K562 (cell line): ENCODE results near the gene EHD3. TPM values are rescaled to one million over a fixed set of nuclear protein-coding genes. Genes with fewer than 3 reads are reported as not detected.

Experiments used
- ATAC-seq: fragments of 200-7000 bp; cut with Tn5 transposase; 3 replicates; pipeline ENCODE4 v1.9.1; 2020; ENCODE audit warnings: moderate library complexity
- BruUV-seq: library from RNA; stranded (reverse); fragments of 400-500 nt; replicated peaks from 2 replicates; lab custom pipeline; 2021; lab: Mats Ljungman, UMichigan
- CTCF ChIA-PET: fragments of 300-600 bp; formaldehyde crosslinking; extraction: SDS; loops from one replicate; lab custom pipeline; 2021; ENCODE audit warnings: low intra/inter-chr PET ratio; lab: Yijun Ruan, JAX
- POLR2A ChIA-PET: fragments of 300-600, 350-650 bp; sonication (Branson Sonifier 250); formaldehyde crosslinking; extraction: SDS; loops from one replicate; lab custom pipeline; 2021; ENCODE audit warnings: antibody characterized with exemption, inconsistent platforms; lab: Yijun Ruan, JAX
- DNase-seq, 4 experiments: peaks; one replicate each; pipeline versions ENCODE4 v3.0.0 to v3.0.0-alpha.2; 2011 to 2018; ENCODE audit warnings: low spot score in 3 of 4, mixed read lengths in 3 of 4; ENCODE audit errors: extremely low read depth in 1 of 4
- FAIRE-seq: peaks from 2 replicates; lab custom pipeline; 2011; peaks lifted over from hg19 to GRCh38; lab: Jason Lieb, UNC
- H2AFZ ChIP-seq: 2 replicates; pipeline ENCODE4 v1.6.0; 2011; ENCODE audit warnings: low read depth, low read length, control low read depth, inconsistent platforms
- H3K27ac ChIP-seq: fragments of 200-600 bp; 3 replicates; pipeline ENCODE4 v1.8.0; 2011; ENCODE audit warnings: low read depth, mild to moderate bottlenecking, control low read depth, inconsistent platforms, low read length, moderate library complexity, mixed read lengths; ENCODE audit errors: extremely low read depth
- H3K27me3 ChIP-seq, 2 experiments: fragments of 300-600 bp in 1 of 2; 2 replicates in 1 of 2; 3 replicates in 1 of 2; pipeline versions ENCODE4 v1.6.0 to v1.8.0; 2011; ENCODE audit warnings: inconsistent platforms in 2 of 2, low read length in 2 of 2, mild to moderate bottlenecking in 1 of 2, mixed read lengths in 1 of 2, moderate library complexity in 1 of 2; ENCODE audit not compliant: control insufficient read depth in 2 of 2, insufficient read depth in 2 of 2
- H3K36me3 ChIP-seq: fragments of 300-600 bp; 3 replicates; pipeline ENCODE4 v1.8.0; 2011; ENCODE audit warnings: mild to moderate bottlenecking, low read length, inconsistent platforms; ENCODE audit not compliant: control insufficient read depth, insufficient read depth
- H3K4me1 ChIP-seq, 2 experiments: fragments of 200-600 bp in 1 of 2; replicated peaks in 1 of 2; 2 replicates in 1 of 2; 3 replicates in 1 of 2; pipeline versions ENCODE4 v1.5.1 to v1.8.0; 2011; ENCODE audit warnings: inconsistent platforms in 2 of 2, low read length in 2 of 2, mild to moderate bottlenecking in 1 of 2, mixed read lengths in 1 of 2, moderate library complexity in 1 of 2; ENCODE audit not compliant: control insufficient read depth in 2 of 2, insufficient read depth in 2 of 2
- H3K4me2 ChIP-seq: 2 replicates; pipeline ENCODE4 v1.6.1; 2011; ENCODE audit warnings: low read length, control low read depth, inconsistent platforms, mixed read lengths; ENCODE audit not compliant: insufficient read depth
- H3K4me3 ChIP-seq: fragments of 200-600 bp; sonication (generic), shearing (Covaris generic); 2 replicates; pipeline ENCODE4 v1.5.1; 2016; ENCODE audit warnings: control low read depth, inconsistent platforms
- H3K79me2 ChIP-seq: fragments of 200-600 bp; 3 replicates; pipeline ENCODE4 v1.8.0; 2011; ENCODE audit warnings: low read length, inconsistent platforms; ENCODE audit not compliant: control insufficient read depth, insufficient read depth
- H3K9ac ChIP-seq, 2 experiments: 2 replicates each; pipeline versions ENCODE4 v1.6.0 to v1.6.1; 2011; ENCODE audit warnings: low read depth in 2 of 2, low read length in 2 of 2, control low read depth in 1 of 2, inconsistent platforms in 1 of 2, mild to moderate bottlenecking in 1 of 2, mixed read lengths in 1 of 2; ENCODE audit not compliant: insufficient read depth in 1 of 2
- H3K9me1 ChIP-seq: one replicate; pipeline ENCODE4 v1.6.0; 2011; ENCODE audit warnings: inconsistent platforms, mild to moderate bottlenecking, low read length, moderate library complexity; ENCODE audit not compliant: control insufficient read depth, insufficient read depth
- H3K9me3 ChIP-seq: replicated peaks from 2 replicates; pipeline ENCODE4 v1.5.1; 2011; ENCODE audit warnings: low read depth, low read length, inconsistent platforms; ENCODE audit not compliant: control insufficient read depth, insufficient read depth
- H4K20me1 ChIP-seq: replicated peaks from 2 replicates; pipeline ENCODE4 v1.6.1; 2011; ENCODE audit warnings: low read length, inconsistent platforms, mixed read lengths; ENCODE audit not compliant: control insufficient read depth, insufficient read depth
- CC2D1A ChIP-seq: fragments of 450-650 bp; IDR thresholded peaks from 2 replicates; pipeline ENCODE4 v1.6.1; 2017; ENCODE audit warnings: mild to moderate bottlenecking
- KDM2B ChIP-seq: fragments of 250-450 bp; sonication (Bioruptor Pico); IDR thresholded peaks from 2 replicates; pipeline ENCODE4 v1.8.0; 2021; ENCODE audit warnings: mild to moderate bottlenecking, moderate library complexity
- KDM5B ChIP-seq: fragments of 200-600 bp; sonication (generic); IDR thresholded peaks from 2 replicates; pipeline ENCODE4 v1.6.1; 2012; ENCODE audit warnings: low read depth, mild to moderate bottlenecking, moderate library complexity, low read length, control low read depth, inconsistent platforms; ENCODE audit not compliant: insufficient replicate concordance
- MAZ ChIP-seq, 2 experiments: fragments of 450-650 bp in 1 of 2; sonication (generic) in 1 of 2; formaldehyde crosslinking; IDR thresholded peaks in 1 of 2; conservative IDR thresholded peaks in 1 of 2; 2 replicates each; pipeline versions ENCODE4 v1.4.0 to v1.5.0; 2020; ENCODE audit warnings: mild to moderate bottlenecking in 1 of 2, missing genetic modification reagents in 1 of 2
- POLR2AphosphoS5 ChIP-seq: IDR thresholded peaks from 2 replicates; pipeline ENCODE4 v1.6.1; 2011; ENCODE audit warnings: mild to moderate bottlenecking, low read depth, low read length, moderate library complexity; ENCODE audit not compliant: control insufficient read depth, insufficient read depth
- PTTG1 ChIP-seq: fragments of 450-650 bp; IDR thresholded peaks from 2 replicates; pipeline ENCODE4 v1.6.1; 2016; ENCODE audit warnings: low read depth, mild to moderate bottlenecking, missing genetic modification characterization, missing compliant biosample characterization
- RBM14 ChIP-seq: fragments of 200-400 bp; formaldehyde crosslinking; IDR thresholded peaks from 2 replicates; pipeline ENCODE4 v1.6.1; 2018; ENCODE audit warnings: low read depth, mild to moderate bottlenecking, low read length, moderate library complexity, borderline replicate concordance; ENCODE audit not compliant: insufficient read depth
- TCFL5 ChIP-seq: fragments of 250-450 bp; sonication (Bioruptor Pico); conservative IDR thresholded peaks from 2 replicates; pipeline ENCODE4 v1.6.1; 2021; ENCODE audit warnings: mild to moderate bottlenecking, moderate library complexity, matching md5 sums
- ZNF780A ChIP-seq: fragments of 250-450 bp; sonication (Bioruptor Pico); IDR thresholded peaks from 2 replicates; pipeline ENCODE4 v1.5.0; 2021; ENCODE audit warnings: mild to moderate bottlenecking
- WGBS: fragments of 100-300 bp; shearing (Covaris generic); methylation state at CpG from one replicate; pipeline ENCODE4 v1.1.6; 2016; ENCODE audit warnings: low coverage, mixed read lengths; ENCODE audit not compliant: insufficient coverage; ENCODE audit errors: missing lambda C conversion rate; 5-methylcytosine and 5-hydroxymethylcytosine counted together
- in situ Hi-C: fragments of 300-500 bp; cut with MboI; formaldehyde crosslinking; loops from 4 replicates; pipeline ENCODE4 v1.15.0; 2018; ENCODE audit warnings: inconsistent platforms, mixed read lengths
- intact Hi-C: fragments of 100-400 bp; cut with micrococcal nuclease; formaldehyde crosslinking; loops from 2 replicates; pipeline ENCODE4 v1.14.2; 2022
- polyA plus RNA-seq, 8 experiments: library from polyadenylated mRNA; depleted of rRNA in 4 of 8; stranded (reverse) in 5 of 8; unstranded in 3 of 8; fragments of >200 nt; fragmentation: Nextera tagmentation in 2 of 8; fragmentation: Illumina TruSeq in 1 of 8; extraction: Ambion mirVana in 2 of 8; extraction: Trizol in 1 of 8; gene quantifications; 2 replicates each; pipeline versions ENCODE4 v1.2.1 to v1.2.3, GENCODE V29; 2011 to 2014; ENCODE audit warnings: inconsistent platforms in 1 of 8, missing spikeins in 1 of 8
- total RNA-seq, 7 experiments: library from RNA; depleted of rRNA in 6 of 7; stranded (reverse); fragments of >200 nt in 6 of 7; fragmentation: Illumina TruSeq in 2 of 7; extraction: Trizol in 2 of 7; gene quantifications; 2 replicates each; pipeline versions ENCODE4 v1.2.1 to v1.2.3, GENCODE V29; 2011 to 2021; ENCODE audit warnings: low replicate concordance in 1 of 7
- TF ChIP-seq, protein P1 (sequence below): fragments of 200-800 bp; sonication (Bioruptor generic); IDR thresholded peaks from 2 replicates; pipeline ENCODE4 v1.6.1; 2017; ENCODE audit warnings: missing genetic modification characterization, missing compliant biosample characterization
- TF ChIP-seq, protein P2 (sequence below): sonication (generic); formaldehyde crosslinking; IDR thresholded peaks from 2 replicates; pipeline ENCODE4 v1.8.1; 2023; ENCODE audit warnings: mild to moderate bottlenecking, missing genetic modification reagents
- TF ChIP-seq, protein P3 (sequence below): IDR thresholded peaks from 2 replicates; pipeline ENCODE4 v1.6.1; 2012; ENCODE audit warnings: low read depth, low read length, improper control_type of control experiment, borderline replicate concordance

Gene EHD3
- total and polyA plus RNA-seq, 9 of the 15 experiments (the other 6 are each of a cell fraction or from before 2014, with no cell fraction given): under 0.01 to 0.04 (median 0.03) TPM; not detected in 3

DNA sequence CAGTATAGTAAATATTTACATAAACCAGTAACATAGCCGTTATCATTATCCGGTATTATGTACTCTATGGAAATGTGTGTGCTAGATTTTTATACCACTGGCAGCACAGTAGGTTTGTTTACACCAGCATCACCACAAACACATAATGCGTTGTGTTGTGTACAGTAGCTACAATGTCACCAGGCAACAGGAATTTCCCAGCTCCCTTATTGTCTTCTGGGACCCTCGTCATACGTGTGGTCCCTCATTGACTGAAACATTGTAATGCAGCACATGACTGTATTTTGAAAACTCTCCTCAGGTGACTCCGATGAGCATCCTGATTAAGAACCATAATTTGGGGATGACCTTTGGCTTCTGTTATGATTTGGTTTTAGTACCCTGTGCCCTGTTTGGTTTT is 31.3 kb downstream of the EHD3 start (continued):
- TF ChIP-seq, protein P1, sequence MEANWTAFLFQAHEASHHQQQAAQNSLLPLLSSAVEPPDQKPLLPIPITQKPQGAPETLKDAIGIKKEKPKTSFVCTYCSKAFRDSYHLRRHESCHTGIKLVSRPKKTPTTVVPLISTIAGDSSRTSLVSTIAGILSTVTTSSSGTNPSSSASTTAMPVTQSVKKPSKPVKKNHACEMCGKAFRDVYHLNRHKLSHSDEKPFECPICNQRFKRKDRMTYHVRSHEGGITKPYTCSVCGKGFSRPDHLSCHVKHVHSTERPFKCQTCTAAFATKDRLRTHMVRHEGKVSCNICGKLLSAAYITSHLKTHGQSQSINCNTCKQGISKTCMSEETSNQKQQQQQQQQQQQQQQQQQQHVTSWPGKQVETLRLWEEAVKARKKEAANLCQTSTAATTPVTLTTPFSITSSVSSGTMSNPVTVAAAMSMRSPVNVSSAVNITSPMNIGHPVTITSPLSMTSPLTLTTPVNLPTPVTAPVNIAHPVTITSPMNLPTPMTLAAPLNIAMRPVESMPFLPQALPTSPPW (CRISPR knock-in tag): no peak
- TF ChIP-seq KDM5B: no peak
- TF ChIP-seq MAZ (CRISPR knock-in tag; conservative IDR thresholded peaks at IDR 0.05 in 1 of 2, IDR thresholded peaks at IDR 0.05 in 1 of 2): no peak

DNA sequence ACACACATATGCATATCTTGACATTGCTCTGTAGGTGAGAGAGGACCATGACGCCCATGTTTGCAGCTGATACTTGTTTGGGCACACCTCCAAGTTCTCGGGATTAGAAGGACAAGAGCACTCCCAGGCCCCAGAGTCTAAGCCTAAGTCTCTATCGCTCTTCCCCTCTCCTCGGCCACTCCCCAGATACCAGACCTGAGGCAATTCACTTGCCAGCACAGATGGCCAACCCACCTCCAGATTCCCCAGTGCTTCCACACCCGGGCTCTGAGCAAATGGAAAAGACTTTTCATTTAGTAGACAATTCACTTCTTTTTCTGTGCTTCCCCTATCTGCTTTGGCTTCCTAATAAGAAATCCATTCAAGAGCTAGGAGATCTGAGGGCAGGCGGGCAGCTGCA is 32.9 kb downstream of the EHD3 start:
- DNase-seq: no peak
- ChIA-PET POLR2A (no interaction called here), CTCF (no interaction called here)
- Histone ChIP-seq H3K9ac (no peak overlapping the region), H3K4me2 (no peak overlapping the region), H3K27ac (no peak overlapping the region), H3K9me3 (no peaks in the 10 kb centered on the region), H3K4me1 (no peaks in the 10 kb centered on the region), H4K20me1 (no peaks in the 10 kb centered on the region), H3K36me3 (no peaks in the 10 kb centered on the region), H3K27me3 (peaks cover 0 to 15% of the 10 kb centered on the region in 2 experiments; a peak in 3 of 5 replicates), H2AFZ (no peak overlapping the region), H3K9me1 (no peaks in the 10 kb centered on the region), H3K4me3 (no peak overlapping the region), H3K79me2 (no peaks in the 10 kb centered on the region)
- no peak for FAIRE-seq
- ATAC-seq: no peak
- intact Hi-C loops: no loop called here
- TF ChIP-seq TCFL5 (CRISPR knock-in tag) (no peak), PTTG1 (tag) (no peak), KDM2B (CRISPR knock-in tag) (no peak), ZNF780A (CRISPR knock-in tag) (no peak), CC2D1A (no peak), POLR2AphosphoS5 (no peak), RBM14 (no peak)
- TF ChIP-seq, protein P1 (CRISPR knock-in tag): no peak
- TF ChIP-seq, protein P2, sequence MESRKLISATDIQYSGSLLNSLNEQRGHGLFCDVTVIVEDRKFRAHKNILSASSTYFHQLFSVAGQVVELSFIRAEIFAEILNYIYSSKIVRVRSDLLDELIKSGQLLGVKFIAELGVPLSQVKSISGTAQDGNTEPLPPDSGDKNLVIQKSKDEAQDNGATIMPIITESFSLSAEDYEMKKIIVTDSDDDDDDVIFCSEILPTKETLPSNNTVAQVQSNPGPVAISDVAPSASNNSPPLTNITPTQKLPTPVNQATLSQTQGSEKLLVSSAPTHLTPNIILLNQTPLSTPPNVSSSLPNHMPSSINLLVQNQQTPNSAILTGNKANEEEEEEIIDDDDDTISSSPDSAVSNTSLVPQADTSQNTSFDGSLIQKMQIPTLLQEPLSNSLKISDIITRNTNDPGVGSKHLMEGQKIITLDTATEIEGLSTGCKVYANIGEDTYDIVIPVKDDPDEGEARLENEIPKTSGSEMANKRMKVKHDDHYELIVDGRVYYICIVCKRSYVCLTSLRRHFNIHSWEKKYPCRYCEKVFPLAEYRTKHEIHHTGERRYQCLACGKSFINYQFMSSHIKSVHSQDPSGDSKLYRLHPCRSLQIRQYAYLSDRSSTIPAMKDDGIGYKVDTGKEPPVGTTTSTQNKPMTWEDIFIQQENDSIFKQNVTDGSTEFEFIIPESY (CRISPR knock-in tag): no peak
- TF ChIP-seq, protein P3, sequence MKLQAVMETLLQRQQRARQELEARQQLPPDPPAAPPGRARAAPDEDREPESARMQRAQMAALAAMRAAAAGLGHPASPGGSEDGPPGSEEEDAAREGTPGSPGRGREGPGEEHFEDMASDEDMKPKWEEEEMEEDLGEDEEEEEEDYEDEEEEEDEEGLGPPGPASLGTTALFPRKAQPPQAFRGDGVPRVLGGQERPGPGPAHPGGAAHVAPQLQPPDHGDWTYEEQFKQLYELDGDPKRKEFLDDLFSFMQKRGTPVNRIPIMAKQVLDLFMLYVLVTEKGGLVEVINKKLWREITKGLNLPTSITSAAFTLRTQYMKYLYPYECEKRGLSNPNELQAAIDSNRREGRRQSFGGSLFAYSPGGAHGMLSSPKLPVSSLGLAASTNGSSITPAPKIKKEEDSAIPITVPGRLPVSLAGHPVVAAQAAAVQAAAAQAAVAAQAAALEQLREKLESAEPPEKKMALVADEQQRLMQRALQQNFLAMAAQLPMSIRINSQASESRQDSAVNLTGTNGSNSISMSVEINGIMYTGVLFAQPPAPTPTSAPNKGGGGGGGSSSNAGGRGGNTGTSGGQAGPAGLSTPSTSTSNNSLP: no peak
- in situ Hi-C loops: no loop called here
- WGBS: 2% methylated on average over 6 of the region's 6 CpGs
- no TSS peak for BruUV-seq
